Thoracic aorta (tissue), 2 donors: ENCODE measurements around the gene GABBR2. TPM values are rescaled to one million over a fixed set of nuclear protein-coding genes. Genes with fewer than 3 reads are reported as not detected.

Source experiments
- ATAC-seq: fragments of 150-250 bp; one replicate; pipeline ENCODE4 v1.8.0; 2017; ENCODE audit warnings: low read depth; ENCODE audit not compliant: insufficient number of reproducible peaks, low FRiP score
- DNase-seq: peaks from one replicate; pipeline ENCODE4 v3.0.0-alpha.2; 2020; ENCODE audit warnings: low spot score
- H3K27ac ChIP-seq, 2 donors: fragments of 200-600 bp; sonication (generic); 1 replicate in 1 of 2; 2 replicates in 1 of 2; pipeline ENCODE4 v1.5.1; 2016; ENCODE audit warnings: mild to moderate bottlenecking in 2 of 2, moderate library complexity in 2 of 2
- H3K27me3 ChIP-seq: fragments of 200-600 bp; sonication (generic); replicated peaks from 2 replicates; pipeline ENCODE4 v1.6.0; 2016; ENCODE audit warnings: mild to moderate bottlenecking; ENCODE audit not compliant: insufficient read depth
- H3K36me3 ChIP-seq: fragments of 200-600 bp; sonication (generic); one replicate; pipeline ENCODE4 v1.5.1; 2016
- H3K4me1 ChIP-seq, 2 donors: fragments of 200-600 bp; sonication (generic); 1 replicate in 1 of 2; 2 replicates in 1 of 2; pipeline versions ENCODE4 v1.5.1 to v1.6.0; 2016; ENCODE audit warnings: low read depth in 2 of 2, mild to moderate bottlenecking in 1 of 2; ENCODE audit not compliant: control insufficient read depth in 1 of 2
- H3K4me3 ChIP-seq: fragments of 200-600 bp; sonication (generic); 2 replicates; pipeline ENCODE4 v1.5.1; 2016; ENCODE audit warnings: mild to moderate bottlenecking
- H3K9me3 ChIP-seq: fragments of 200-600 bp; sonication (generic); 2 replicates; pipeline ENCODE4 v1.5.1; 2016
- total RNA-seq, 2 donors: library from RNA; depleted of rRNA; stranded (reverse); fragments of >200 nt; gene quantifications; one replicate each; pipeline versions ENCODE4 v1.1.0 to v1.2.3, GENCODE V29; 2016
- TF ChIP-seq, protein P1 (sequence below): fragments of 200-600 bp; sonication (generic); IDR thresholded peaks from one replicate; pipeline ENCODE4 v1.5.1; 2019; ENCODE audit warnings: antibody characterized with exemption

The GABBR2 gene
- total RNA-seq, 2 donors from 2014 or later = not detected

DNA sequence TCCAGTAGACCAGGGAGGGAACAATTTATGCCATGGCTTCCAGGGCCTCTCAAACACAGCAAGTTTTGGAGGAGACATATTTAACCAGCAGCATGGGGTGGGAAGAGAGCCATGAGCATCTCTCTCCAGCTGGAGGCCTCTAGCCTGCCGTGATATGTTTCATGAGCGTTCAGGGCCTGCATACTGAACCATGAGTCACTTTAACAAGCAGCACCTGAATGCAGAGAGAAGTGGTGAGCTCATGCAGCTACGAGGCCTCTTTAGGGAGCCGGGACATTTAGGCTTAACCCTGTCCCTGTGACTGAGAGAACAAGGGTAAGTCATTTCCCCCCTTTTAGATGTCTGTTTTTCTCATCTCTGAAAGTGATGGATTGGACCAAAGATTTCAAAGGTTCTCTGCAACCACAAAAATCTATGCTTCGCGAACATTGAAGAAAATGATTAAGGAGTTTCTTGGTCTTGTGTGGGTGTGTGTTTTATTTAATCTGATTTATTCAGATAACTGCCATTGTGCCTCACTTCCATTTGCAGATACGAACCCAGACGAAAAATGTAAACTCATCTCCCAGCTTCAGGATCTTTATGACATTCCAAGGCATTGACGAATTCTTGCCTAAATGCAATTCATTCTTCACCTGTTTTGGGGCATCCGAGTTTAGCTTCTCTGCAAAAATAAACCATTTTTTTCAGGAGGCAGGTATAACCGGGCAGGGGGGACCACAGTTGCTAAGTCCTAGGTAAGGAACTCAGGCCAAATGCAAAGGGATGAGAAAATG, 157.0 kb downstream of the GABBR2 start:
- TF ChIP-seq, protein P1, sequence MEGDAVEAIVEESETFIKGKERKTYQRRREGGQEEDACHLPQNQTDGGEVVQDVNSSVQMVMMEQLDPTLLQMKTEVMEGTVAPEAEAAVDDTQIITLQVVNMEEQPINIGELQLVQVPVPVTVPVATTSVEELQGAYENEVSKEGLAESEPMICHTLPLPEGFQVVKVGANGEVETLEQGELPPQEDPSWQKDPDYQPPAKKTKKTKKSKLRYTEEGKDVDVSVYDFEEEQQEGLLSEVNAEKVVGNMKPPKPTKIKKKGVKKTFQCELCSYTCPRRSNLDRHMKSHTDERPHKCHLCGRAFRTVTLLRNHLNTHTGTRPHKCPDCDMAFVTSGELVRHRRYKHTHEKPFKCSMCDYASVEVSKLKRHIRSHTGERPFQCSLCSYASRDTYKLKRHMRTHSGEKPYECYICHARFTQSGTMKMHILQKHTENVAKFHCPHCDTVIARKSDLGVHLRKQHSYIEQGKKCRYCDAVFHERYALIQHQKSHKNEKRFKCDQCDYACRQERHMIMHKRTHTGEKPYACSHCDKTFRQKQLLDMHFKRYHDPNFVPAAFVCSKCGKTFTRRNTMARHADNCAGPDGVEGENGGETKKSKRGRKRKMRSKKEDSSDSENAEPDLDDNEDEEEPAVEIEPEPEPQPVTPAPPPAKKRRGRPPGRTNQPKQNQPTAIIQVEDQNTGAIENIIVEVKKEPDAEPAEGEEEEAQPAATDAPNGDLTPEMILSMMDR = no peak
- no peak for ATAC-seq

DNA sequence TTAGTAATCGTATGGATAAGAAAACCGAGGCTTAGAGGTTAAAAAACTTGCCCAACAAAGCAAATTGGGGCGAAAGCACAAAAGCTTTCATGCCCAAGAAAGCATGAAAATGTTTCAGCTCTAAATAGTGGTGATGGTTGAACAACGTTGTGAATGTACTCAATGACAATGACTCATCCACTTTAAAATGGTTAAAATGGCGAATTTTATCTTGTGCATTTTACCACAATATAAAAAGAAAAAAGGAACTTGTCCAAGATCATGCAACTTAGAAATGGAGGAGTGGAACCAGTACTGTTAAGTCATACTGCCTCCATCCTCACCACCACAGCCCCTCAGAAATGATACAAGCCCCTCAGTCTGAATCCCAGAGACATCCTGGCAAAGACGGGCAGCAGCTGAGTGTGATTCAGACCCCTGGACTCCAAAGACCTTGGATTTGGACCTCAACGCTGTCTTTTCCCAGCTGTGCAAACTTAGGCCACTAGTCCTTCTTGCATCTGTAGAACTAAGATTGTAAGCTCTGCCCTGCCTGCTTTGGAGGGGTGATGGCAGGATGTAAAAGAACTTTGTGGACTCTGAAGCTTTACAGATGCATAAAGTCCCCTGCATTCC, 158.4 kb downstream of the GABBR2 start:
- no peaks in the 10 kb centered on the region for H3K27me3 ChIP-seq
- H3K36me3 ChIP-seq = no peaks in the 10 kb centered on the region
- TF ChIP-seq, protein P1 = no peak
- no peaks in the 10 kb centered on the region for H3K4me1 ChIP-seq
- no peak overlapping the region for H3K4me3 ChIP-seq
- DNase-seq (no peak), ATAC-seq (no peak)
- no peaks in the 10 kb centered on the region for H3K9me3 ChIP-seq
- H3K27ac ChIP-seq = no peak overlapping the region

More for the DNA sequence above, 157.0 kb downstream of the GABBR2 start:
- H3K27ac ChIP-seq = no peak overlapping the region
- no peaks in the 10 kb centered on the region for H3K9me3 ChIP-seq
- no peak for DNase-seq
- H3K36me3 ChIP-seq = no peaks in the 10 kb centered on the region
- H3K27me3 ChIP-seq = no peaks in the 10 kb centered on the region
- no peak overlapping the region for H3K4me3 ChIP-seq
- no peaks in the 10 kb centered on the region for H3K4me1 ChIP-seq

DNA sequence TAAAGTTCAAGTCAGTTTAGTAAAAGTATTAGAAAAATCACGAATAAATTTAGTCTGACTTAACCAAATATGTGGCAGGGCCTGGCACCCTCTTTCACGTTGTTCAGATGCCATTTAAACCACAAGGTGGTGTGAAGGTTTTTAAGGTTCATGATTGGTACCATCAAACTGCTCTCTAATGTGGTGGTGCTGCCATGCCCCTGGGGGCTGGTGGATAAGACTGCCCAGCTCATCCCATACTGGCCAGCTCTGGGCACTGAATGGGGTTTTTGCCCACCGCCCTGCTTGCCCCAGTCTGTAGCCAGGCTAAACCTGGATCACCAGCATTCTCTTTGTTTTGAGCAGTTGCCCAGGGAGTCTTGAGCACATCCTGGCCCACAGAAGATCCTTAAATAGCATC, 159.3 kb downstream of the GABBR2 start:
- Histone ChIP-seq H3K4me3 (no peak overlapping the region), H3K36me3 (no peaks in the 10 kb centered on the region), H3K9me3 (no peaks in the 10 kb centered on the region), H3K27me3 (no peaks in the 10 kb centered on the region), H3K4me1 (no peaks in the 10 kb centered on the region), H3K27ac (no peak overlapping the region)
- TF ChIP-seq, protein P1 = no peak
- DNase-seq (no peak), ATAC-seq (no peak)

DNA sequence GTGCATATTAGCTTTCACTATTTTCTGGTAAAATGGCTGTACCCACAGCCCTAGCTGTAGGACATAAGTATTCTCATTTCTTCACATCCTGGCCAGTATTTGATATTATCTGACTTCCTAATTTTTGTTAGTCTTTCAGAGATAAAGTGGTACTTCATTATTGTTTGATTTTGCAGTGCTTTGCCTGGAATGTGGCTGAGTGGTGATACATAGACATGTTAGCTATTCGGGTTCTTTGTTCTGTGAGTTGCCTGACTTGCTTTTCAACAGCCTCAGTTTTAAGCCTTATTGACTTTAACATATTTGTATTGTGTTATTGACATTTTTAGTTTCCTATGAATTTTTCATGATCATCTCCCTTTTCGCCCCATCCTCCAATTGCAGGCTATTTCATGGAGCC, 161.1 kb downstream of the GABBR2 start:
- Histone ChIP-seq H3K27me3 (no peaks in the 10 kb centered on the region), H3K27ac (no peak overlapping the region), H3K4me1 (no peaks in the 10 kb centered on the region), H3K36me3 (no peaks in the 10 kb centered on the region), H3K4me3 (no peak overlapping the region), H3K9me3 (no peaks in the 10 kb centered on the region)
- ATAC-seq (no peak), DNase-seq (no peak)
- TF ChIP-seq, protein P1 = no peak

DNA sequence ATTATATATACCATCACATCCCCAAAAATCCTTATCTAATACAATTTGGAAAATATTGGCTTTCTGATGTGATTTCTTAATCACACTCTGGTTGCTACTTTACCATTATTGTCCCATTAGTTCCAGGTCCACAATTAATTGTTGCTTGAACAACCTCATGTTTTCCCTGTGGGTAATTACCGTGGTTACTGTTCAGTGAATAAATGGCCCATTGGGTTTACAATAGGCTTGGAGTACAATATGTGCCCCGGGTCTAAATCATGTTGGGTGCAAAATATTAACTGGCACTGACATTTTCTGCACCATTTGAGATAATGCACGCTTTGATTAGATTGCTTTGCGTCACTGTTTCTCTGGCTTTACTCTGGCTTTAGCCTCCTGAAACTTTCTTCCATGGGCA, 163.7 kb downstream of the GABBR2 start:
- no peak for DNase-seq

More for the DNA sequence above, 163.7 kb downstream of the GABBR2 start:
- no peaks in the 10 kb centered on the region for H3K4me1 ChIP-seq
- TF ChIP-seq, protein P1 = no peak
- no peaks in the 10 kb centered on the region for H3K36me3 ChIP-seq
- no peaks in the 10 kb centered on the region for H3K9me3 ChIP-seq
- H3K27ac ChIP-seq = no peak overlapping the region
- no peak for ATAC-seq
- no peaks in the 10 kb centered on the region for H3K27me3 ChIP-seq
- H3K4me3 ChIP-seq = no peak overlapping the region
